A549 (cell line): ENCODE results near the gene FCN1. TPM values are rescaled to one million over a fixed set of nuclear protein-coding genes. Genes with fewer than 3 reads are reported as not detected.

Source experiments
- ATAC-seq, 2 experiments: fragments of 200-7000 bp in 1 of 2; fragments of >200 bp in 1 of 2; cut with Nextera tagmentation in 1 of 2; cut with Tn5 transposase in 1 of 2; 3 replicates each; pipeline versions ENCODE4 v1.8.0 to v1.9.1; 2018 to 2020; ENCODE audit warnings: mild to moderate bottlenecking in 1 of 2, moderate library complexity in 1 of 2
- CTCF ChIA-PET: fragments of 300-600 bp; sonication (Branson Sonifier 250); formaldehyde crosslinking; extraction: SDS; loops from one replicate; lab custom pipeline; 2021; ENCODE audit warnings: antibody characterized with exemption, inconsistent platforms; lab: Yijun Ruan, JAX
- POLR2A ChIA-PET: fragments of 350-600 bp; formaldehyde crosslinking; extraction: SDS; loops from one replicate; lab custom pipeline; 2021; ENCODE audit warnings: antibody characterized with exemption, inconsistent platforms; lab: Yijun Ruan, JAX
- DNase-seq, 2 experiments: peaks; one replicate each; pipeline versions ENCODE4 v3.0.0 to v3.0.0-alpha.2; 2011 to 2016; ENCODE audit warnings: low read depth in 1 of 2, low spot score in 1 of 2
- FAIRE-seq: peaks from 2 replicates; lab custom pipeline; 2011; peaks lifted over from hg19 to GRCh38; lab: Jason Lieb, UNC
- H3K27ac ChIP-seq, 2 experiments: fragments of >200 bp; sonication (Bioruptor Twin); formaldehyde crosslinking; 3 replicates each; pipeline ENCODE4 v1.5.1; 2016 to 2017
- H3K4me1 ChIP-seq: fragments of >200 bp; sonication (Bioruptor Twin); formaldehyde crosslinking; 3 replicates; pipeline ENCODE4 v1.6.1; 2016
- H3K4me2 ChIP-seq: fragments of >200 bp; sonication (Bioruptor Twin); formaldehyde crosslinking; 3 replicates; pipeline ENCODE4 v1.6.1; 2016
- H3K4me3 ChIP-seq: fragments of >200 bp; sonication (Bioruptor Twin); formaldehyde crosslinking; 3 replicates; pipeline ENCODE4 v1.5.1; 2016
- H3K9me3 ChIP-seq: fragments of >200 bp; sonication (Bioruptor Twin); formaldehyde crosslinking; 3 replicates; pipeline ENCODE4 v1.6.1; 2016
- BHLHE40 ChIP-seq: IDR thresholded peaks from 2 replicates; pipeline ENCODE4 v1.6.1; 2012; ENCODE audit warnings: low read depth, low read length, inconsistent platforms
- CHD4 ChIP-seq: fragments of 200-600 bp; sonication (generic); IDR thresholded peaks from 2 replicates; pipeline ENCODE4 v1.6.1; 2016; ENCODE audit warnings: antibody characterized with exemption, mild to moderate bottlenecking, borderline replicate concordance
- EHF ChIP-seq: fragments of 250-450 bp; sonication (Bioruptor Pico); IDR thresholded peaks from 2 replicates; pipeline ENCODE4 v1.5.0; 2020; ENCODE audit warnings: mild to moderate bottlenecking
- FOSL2 ChIP-seq, 2 experiments: fragments of 450-650 bp in 1 of 2; fragments of >200 bp in 1 of 2; sonication (Bioruptor Twin) in 1 of 2; formaldehyde crosslinking; IDR thresholded peaks; 2 replicates each; pipeline versions ENCODE4 v1.5.0 to v1.6.1; 2016 to 2020; ENCODE audit warnings: mild to moderate bottlenecking in 1 of 2, moderate library complexity in 1 of 2
- GATA3 ChIP-seq: IDR thresholded peaks from 2 replicates; pipeline ENCODE4 v1.6.1; 2012; ENCODE audit warnings: borderline replicate concordance
- HEYL ChIP-seq: fragments of 250-450 bp; sonication (Bioruptor Pico); IDR thresholded peaks from 2 replicates; pipeline ENCODE4 v1.8.0; 2021; ENCODE audit warnings: mild to moderate bottlenecking, moderate library complexity
- HOXB5 ChIP-seq: fragments of 250-450 bp; sonication (Bioruptor Pico); IDR thresholded peaks from 2 replicates; pipeline ENCODE4 v1.5.0; 2020; ENCODE audit warnings: mild to moderate bottlenecking, moderate library complexity
- JUNB ChIP-seq: fragments of >200 bp; sonication (Bioruptor Twin); formaldehyde crosslinking; IDR thresholded peaks from 2 replicates; pipeline ENCODE4 v1.6.1; 2016
- KDM1A ChIP-seq: fragments of 200-600 bp; sonication (generic); IDR thresholded peaks from 2 replicates; pipeline ENCODE4 v1.6.1; 2016; ENCODE audit warnings: low read depth, mild to moderate bottlenecking
- MAFK ChIP-seq: fragments of 450-650 bp; IDR thresholded peaks from 2 replicates; pipeline ENCODE4 v1.6.1; 2014; ENCODE audit not compliant: partially characterized antibody
- MYC ChIP-seq: IDR thresholded peaks from 2 replicates; pipeline ENCODE4 v1.6.1; 2012; ENCODE audit warnings: mild to moderate bottlenecking, inconsistent platforms, low read length, improper control_type of control experiment, borderline replicate concordance
- NFE2L2 ChIP-seq: fragments of 150-350 bp; conservative IDR thresholded peaks from 2 replicates; pipeline ENCODE4 v1.6.1; 2014; ENCODE audit warnings: low read length
- NPAS2 ChIP-seq: fragments of 250-450 bp; sonication (Bioruptor Pico); IDR thresholded peaks from 2 replicates; pipeline ENCODE4 v1.8.0; 2022; ENCODE audit warnings: mild to moderate bottlenecking, moderate library complexity, borderline replicate concordance
- PHF8 ChIP-seq: fragments of 200-600 bp; sonication (generic); IDR thresholded peaks from 2 replicates; pipeline ENCODE4 v1.6.1; 2016; ENCODE audit warnings: low read depth, mild to moderate bottlenecking, antibody characterized with exemption, moderate library complexity, borderline replicate concordance
- POLR2A ChIP-seq: IDR thresholded peaks from 2 replicates; pipeline ENCODE4 v1.6.1; 2012; ENCODE audit warnings: mild to moderate bottlenecking, low read length
- RARB ChIP-seq: fragments of 250-450 bp; sonication (Bioruptor Pico); IDR thresholded peaks from 2 replicates; pipeline ENCODE4 v1.8.0; 2021; ENCODE audit warnings: mild to moderate bottlenecking, moderate library complexity
- RCOR1 ChIP-seq: fragments of 150-350 bp; IDR thresholded peaks from 2 replicates; pipeline ENCODE4 v1.6.1; 2014; ENCODE audit warnings: antibody characterized with exemption, low read length, low read depth
- RFX5 ChIP-seq: fragments of 450-650 bp; IDR thresholded peaks from 2 replicates; pipeline ENCODE4 v1.7.1; 2014; ENCODE audit warnings: antibody characterized with exemption, mild to moderate bottlenecking, moderate library complexity
- SREBF2 ChIP-seq: fragments of 450-650 bp; IDR thresholded peaks from 2 replicates; pipeline ENCODE4 v1.6.1; 2014; ENCODE audit warnings: mild to moderate bottlenecking, moderate library complexity
- TP53 ChIP-seq: fragments of 250-450 bp; sonication (Bioruptor Pico); IDR thresholded peaks from 2 replicates; pipeline ENCODE4 v1.5.0; 2021; ENCODE audit warnings: mild to moderate bottlenecking, moderate library complexity
- ZSCAN20 ChIP-seq: fragments of 250-450 bp; sonication (Bioruptor Pico); IDR thresholded peaks from 2 replicates; pipeline ENCODE4 v1.8.0; 2022; ENCODE audit warnings: mild to moderate bottlenecking, moderate library complexity
- WGBS: methylation state at CpG from one replicate; pipeline ENCODE4 v1.1.6; 2017; ENCODE audit errors: missing lambda C conversion rate; 5-methylcytosine and 5-hydroxymethylcytosine counted together
- polyA plus RNA-seq, 4 experiments: library from polyadenylated mRNA; depleted of rRNA in 3 of 4; stranded (reverse); fragments of >200 nt; fragmentation: RNase III in 1 of 4; extraction: RNeasy Plus Mini Kit Qiagen cat#74134 plus additional on column Dnase treatment in 1 of 4; gene quantifications; 2 replicates in 3 of 4; 3 replicates in 1 of 4; pipeline ENCODE4 v1.2.3, GENCODE V29; 2011 to 2017
- TF ChIP-seq, protein P1 (sequence below): fragments of >200 bp; sonication (Bioruptor Twin); formaldehyde crosslinking; IDR thresholded peaks from 3 replicates; pipeline ENCODE4 v1.6.1; 2016
- TF ChIP-seq, protein P2 (sequence below): fragments of >200 bp; sonication (Bioruptor Twin); formaldehyde crosslinking; IDR thresholded peaks from 3 replicates; pipeline ENCODE4 v1.5.1; 2016
- TF ChIP-seq, protein P3 (sequence below): IDR thresholded peaks from 2 replicates; pipeline ENCODE4 v1.6.1; 2012
- TF ChIP-seq, protein P4 (sequence below): IDR thresholded peaks from 2 replicates; pipeline ENCODE4 v1.6.1; 2012; ENCODE audit warnings: low read depth, borderline replicate concordance
- TF ChIP-seq, protein P5 (sequence below): IDR thresholded peaks from 2 replicates; pipeline ENCODE4 v1.6.1; 2012
- TF ChIP-seq, protein P6 (sequence below): fragments of 250-450 bp; sonication (Bioruptor Pico); IDR thresholded peaks from 2 replicates; pipeline ENCODE4 v1.5.0; 2021; ENCODE audit warnings: mild to moderate bottlenecking, moderate library complexity, borderline replicate concordance

Gene FCN1
- polyA plus RNA-seq, 2 of the 4 experiments (the other 2 are of a cell fraction), result not detected

DNA sequence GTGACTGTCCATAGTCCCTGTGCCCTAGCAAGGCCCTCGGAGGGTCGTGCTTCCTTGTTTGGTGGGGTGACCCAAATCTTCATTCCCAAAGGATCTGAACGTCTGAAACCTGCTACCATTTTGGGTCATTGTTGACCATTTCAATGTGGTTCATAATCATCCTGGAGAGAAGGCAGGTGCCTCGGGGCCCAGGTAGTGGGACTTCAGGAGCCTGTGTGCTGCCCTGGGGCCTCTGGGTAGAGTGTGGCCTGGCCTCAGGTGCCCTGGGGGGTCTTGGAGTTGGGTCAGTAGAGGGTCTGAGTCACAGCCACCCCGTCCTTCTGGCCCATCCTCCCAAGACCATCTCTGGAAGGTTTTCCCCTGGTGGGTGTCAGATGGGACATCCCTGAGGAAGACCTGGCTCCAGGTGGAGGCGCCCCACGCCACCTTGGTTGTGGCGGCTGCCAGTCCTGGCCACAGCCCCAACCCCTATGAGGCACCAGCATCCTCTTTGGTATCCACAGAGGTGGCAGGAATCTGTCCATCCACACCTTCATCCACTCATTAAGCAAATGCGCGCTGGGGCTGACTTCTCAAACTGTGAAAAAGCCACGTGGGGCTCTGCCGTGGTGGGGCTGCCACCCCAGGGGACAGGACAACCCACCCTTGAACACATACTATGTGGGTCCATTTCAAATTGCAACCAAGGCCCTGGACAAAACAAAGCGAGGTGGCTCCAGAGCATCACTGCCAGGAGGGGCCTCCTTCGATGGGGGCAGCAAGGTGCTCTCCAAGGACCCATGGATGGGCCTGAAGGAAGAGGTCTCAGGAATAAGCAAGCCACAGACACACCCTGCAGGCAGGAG lies 41.6 kb upstream of the FCN1 start:
- no peak for ATAC-seq

DNA sequence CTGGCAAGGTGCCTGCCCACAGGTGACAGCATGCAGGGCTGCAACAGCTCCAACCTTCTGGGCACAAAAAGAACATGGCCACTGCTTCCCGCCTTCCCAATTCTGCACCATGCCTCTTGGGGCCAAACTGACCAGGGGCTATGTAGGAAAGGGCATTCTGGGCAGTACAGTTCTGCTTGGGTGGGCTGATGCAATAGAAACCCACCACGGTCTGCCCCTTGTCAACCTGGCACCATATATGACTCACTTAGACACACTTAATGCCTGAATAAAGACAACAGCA lies 40.2 kb upstream of the FCN1 start:
- Histone ChIP-seq H3K4me2 (no peak overlapping the region), H3K4me3 (no peak overlapping the region), H3K4me1 (no peaks in the 10 kb centered on the region), H3K9me3 (no peaks in the 10 kb centered on the region), H3K27ac (no peak overlapping the region)
- POLR2A ChIA-PET, result no interaction called here
- DNase-seq (no peak), FAIRE-seq (no peak), ATAC-seq (no peak)
- 40% methylated on average over 2 of the region's 2 CpGs for WGBS
- CTCF ChIA-PET, result no interaction called here
- TF ChIP-seq, protein P1, sequence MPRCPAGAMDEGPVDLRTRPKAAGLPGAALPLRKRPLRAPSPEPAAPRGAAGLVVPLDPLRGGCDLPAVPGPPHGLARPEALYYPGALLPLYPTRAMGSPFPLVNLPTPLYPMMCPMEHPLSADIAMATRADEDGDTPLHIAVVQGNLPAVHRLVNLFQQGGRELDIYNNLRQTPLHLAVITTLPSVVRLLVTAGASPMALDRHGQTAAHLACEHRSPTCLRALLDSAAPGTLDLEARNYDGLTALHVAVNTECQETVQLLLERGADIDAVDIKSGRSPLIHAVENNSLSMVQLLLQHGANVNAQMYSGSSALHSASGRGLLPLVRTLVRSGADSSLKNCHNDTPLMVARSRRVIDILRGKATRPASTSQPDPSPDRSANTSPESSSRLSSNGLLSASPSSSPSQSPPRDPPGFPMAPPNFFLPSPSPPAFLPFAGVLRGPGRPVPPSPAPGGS, result no peak
- no peak for TF ChIP-seq RARB
- TF ChIP-seq, protein P2, sequence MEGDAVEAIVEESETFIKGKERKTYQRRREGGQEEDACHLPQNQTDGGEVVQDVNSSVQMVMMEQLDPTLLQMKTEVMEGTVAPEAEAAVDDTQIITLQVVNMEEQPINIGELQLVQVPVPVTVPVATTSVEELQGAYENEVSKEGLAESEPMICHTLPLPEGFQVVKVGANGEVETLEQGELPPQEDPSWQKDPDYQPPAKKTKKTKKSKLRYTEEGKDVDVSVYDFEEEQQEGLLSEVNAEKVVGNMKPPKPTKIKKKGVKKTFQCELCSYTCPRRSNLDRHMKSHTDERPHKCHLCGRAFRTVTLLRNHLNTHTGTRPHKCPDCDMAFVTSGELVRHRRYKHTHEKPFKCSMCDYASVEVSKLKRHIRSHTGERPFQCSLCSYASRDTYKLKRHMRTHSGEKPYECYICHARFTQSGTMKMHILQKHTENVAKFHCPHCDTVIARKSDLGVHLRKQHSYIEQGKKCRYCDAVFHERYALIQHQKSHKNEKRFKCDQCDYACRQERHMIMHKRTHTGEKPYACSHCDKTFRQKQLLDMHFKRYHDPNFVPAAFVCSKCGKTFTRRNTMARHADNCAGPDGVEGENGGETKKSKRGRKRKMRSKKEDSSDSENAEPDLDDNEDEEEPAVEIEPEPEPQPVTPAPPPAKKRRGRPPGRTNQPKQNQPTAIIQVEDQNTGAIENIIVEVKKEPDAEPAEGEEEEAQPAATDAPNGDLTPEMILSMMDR, result no peak
- TF ChIP-seq, protein P3, sequence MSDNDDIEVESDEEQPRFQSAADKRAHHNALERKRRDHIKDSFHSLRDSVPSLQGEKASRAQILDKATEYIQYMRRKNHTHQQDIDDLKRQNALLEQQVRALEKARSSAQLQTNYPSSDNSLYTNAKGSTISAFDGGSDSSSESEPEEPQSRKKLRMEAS, result no peak
- no peak for TF ChIP-seq NFE2L2
- no peak for TF ChIP-seq GATA3
- no peak for TF ChIP-seq CHD4
- no peak for TF ChIP-seq NPAS2
- no peak for TF ChIP-seq FOSL2 (IDR thresholded peaks at IDR 0.05)
- no peak for TF ChIP-seq FOSL2 (CRISPR knock-in tag; IDR thresholded peaks at IDR 0.05)
- no peak for TF ChIP-seq HEYL (CRISPR knock-in tag)
- TF ChIP-seq, protein P4, sequence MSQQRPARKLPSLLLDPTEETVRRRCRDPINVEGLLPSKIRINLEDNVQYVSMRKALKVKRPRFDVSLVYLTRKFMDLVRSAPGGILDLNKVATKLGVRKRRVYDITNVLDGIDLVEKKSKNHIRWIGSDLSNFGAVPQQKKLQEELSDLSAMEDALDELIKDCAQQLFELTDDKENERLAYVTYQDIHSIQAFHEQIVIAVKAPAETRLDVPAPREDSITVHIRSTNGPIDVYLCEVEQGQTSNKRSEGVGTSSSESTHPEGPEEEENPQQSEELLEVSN, result no peak
- no peak for TF ChIP-seq MYC
- TF ChIP-seq RFX5, result no peak
- TF ChIP-seq, protein P5, sequence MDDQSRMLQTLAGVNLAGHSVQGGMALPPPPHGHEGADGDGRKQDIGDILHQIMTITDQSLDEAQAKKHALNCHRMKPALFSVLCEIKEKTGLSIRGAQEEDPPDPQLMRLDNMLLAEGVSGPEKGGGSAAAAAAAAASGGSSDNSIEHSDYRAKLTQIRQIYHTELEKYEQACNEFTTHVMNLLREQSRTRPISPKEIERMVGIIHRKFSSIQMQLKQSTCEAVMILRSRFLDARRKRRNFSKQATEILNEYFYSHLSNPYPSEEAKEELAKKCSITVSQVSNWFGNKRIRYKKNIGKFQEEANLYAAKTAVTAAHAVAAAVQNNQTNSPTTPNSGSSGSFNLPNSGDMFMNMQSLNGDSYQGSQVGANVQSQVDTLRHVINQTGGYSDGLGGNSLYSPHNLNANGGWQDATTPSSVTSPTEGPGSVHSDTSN, result no peak

More for the DNA sequence above, 41.6 kb upstream of the FCN1 start:
- POLR2A ChIA-PET, result no interaction called here
- no peak for DNase-seq
- TF ChIP-seq EHF (no peak), KDM1A (no peak), HOXB5 (no peak), POLR2A (no peak), NFE2L2 (no peak), JUNB (no peak), MAFK (no peak), RCOR1 (no peak), PHF8 (no peak), SREBF2 (no peak), HEYL (CRISPR knock-in tag) (no peak), TP53 (CRISPR knock-in tag) (no peak), ZSCAN20 (CRISPR knock-in tag) (no peak), NPAS2 (no peak), BHLHE40 (no peak)
- TF ChIP-seq, protein P6, sequence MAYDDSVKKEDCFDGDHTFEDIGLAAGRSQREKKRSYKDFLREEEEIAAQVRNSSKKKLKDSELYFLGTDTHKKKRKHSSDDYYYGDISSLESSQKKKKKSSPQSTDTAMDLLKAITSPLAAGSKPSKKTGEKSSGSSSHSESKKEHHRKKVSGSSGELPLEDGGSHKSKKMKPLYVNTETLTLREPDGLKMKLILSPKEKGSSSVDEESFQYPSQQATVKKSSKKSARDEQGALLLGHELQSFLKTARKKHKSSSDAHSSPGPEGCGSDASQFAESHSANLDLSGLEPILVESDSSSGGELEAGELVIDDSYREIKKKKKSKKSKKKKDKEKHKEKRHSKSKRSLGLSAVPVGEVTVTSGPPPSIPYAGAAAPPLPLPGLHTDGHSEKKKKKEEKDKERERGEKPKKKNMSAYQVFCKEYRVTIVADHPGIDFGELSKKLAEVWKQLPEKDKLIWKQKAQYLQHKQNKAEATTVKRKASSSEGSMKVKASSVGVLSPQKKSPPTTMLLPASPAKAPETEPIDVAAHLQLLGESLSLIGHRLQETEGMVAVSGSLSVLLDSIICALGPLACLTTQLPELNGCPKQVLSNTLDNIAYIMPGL, result no peak
- Histone ChIP-seq H3K27ac (no peak overlapping the region), H3K9me3 (no peaks in the 10 kb centered on the region), H3K4me3 (no peak overlapping the region), H3K4me1 (no peaks in the 10 kb centered on the region), H3K4me2 (no peak overlapping the region)
- 32% methylated on average over 10 of the region's 14 CpGs for WGBS
- CTCF ChIA-PET, result interaction anchor here (0.6 to 1.3 kb wide), 3 partner anchors 21 to 48 kb away, joined by 3 to 5 read pairs (median 3); no protein-coding TSS in a partner anchor
- FAIRE-seq, result no peak
